A549 treated with DMSO at 1 μM for 4 hours (cell line): ENCODE results near the gene ITGB3. TPM values are rescaled to one million over a fixed set of nuclear protein-coding genes. Genes with fewer than 3 reads are reported as not detected.

Source experiments
- total RNA-seq: library from RNA; stranded (reverse); fragments of 200-300 nt; extraction: Qiagen RNA extraction; gene quantifications from 5 replicates; pipeline ENCODE4 v1.2.3, GENCODE V29; 2022; ENCODE audit warnings: low read depth

The ITGB3 gene
- 2.7 to 5.4 TPM (median 5.3 TPM) in 5 replicates for total RNA-seq

GRCh38 chr17:47253541-47254402 is at the start of gene ITGB3:
TSS of gene ITGB3 (plus strand) at chr17:47253827. CDS start at chr17:47253862, 35 bp downstream.

GRCh38 chr17:47208744-47209488 is 44.7 kb upstream of the ITGB3 start, which contains the start of gene MYL4:
TSS of gene MYL4 (plus strand) at chr17:47209348. CDS start at chr17:47209423, 75 bp downstream.

GRCh38 chr17:47323382-47324223 is 70.0 kb downstream of the ITGB3 start, which contains the start of gene EFCAB13:
TSS of gene EFCAB13 (plus strand) at chr17:47323955. CDS start at chr17:47328354, 4,399 bp downstream.

Other genes with a start within 250 kb of the ITGB3 start
- gene CDC27, start 64.5 kb upstream of the ITGB3 start, total RNA-seq: 74.7 to 97.5 TPM (median 89.5 TPM) in 5 replicates
- gene MYL4, start 44.5 kb upstream of the ITGB3 start, total RNA-seq: 0.16 to 0.32 TPM (median 0.18 TPM) in 4 of 5 replicates, not detected in the other
- 1.5 to 3.9 TPM (median 2.3 TPM) in 5 replicates for gene EFCAB13, start 70.1 kb downstream of the ITGB3 start, total RNA-seq